ENCODE data around the gene FGF1.

- TF ChIP-seq, protein P1, sequence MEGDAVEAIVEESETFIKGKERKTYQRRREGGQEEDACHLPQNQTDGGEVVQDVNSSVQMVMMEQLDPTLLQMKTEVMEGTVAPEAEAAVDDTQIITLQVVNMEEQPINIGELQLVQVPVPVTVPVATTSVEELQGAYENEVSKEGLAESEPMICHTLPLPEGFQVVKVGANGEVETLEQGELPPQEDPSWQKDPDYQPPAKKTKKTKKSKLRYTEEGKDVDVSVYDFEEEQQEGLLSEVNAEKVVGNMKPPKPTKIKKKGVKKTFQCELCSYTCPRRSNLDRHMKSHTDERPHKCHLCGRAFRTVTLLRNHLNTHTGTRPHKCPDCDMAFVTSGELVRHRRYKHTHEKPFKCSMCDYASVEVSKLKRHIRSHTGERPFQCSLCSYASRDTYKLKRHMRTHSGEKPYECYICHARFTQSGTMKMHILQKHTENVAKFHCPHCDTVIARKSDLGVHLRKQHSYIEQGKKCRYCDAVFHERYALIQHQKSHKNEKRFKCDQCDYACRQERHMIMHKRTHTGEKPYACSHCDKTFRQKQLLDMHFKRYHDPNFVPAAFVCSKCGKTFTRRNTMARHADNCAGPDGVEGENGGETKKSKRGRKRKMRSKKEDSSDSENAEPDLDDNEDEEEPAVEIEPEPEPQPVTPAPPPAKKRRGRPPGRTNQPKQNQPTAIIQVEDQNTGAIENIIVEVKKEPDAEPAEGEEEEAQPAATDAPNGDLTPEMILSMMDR (IDR thresholded peaks at IDR 0.05), result no peak
- TF ChIP-seq POLR2A (IDR thresholded peaks at IDR 0.05; ENCODE audit: low read depth) (no peak), EP300 (IDR thresholded peaks at IDR 0.05) (no peak)
These were observed 116.0 kb downstream of the FGF1 start for GRCh38 chr5:142569905-142570304.

All from esophagus muscularis mucosa (tissue), 4 donors.